ENCODE results near the gene AK5.

Gene AK5

DNA sequence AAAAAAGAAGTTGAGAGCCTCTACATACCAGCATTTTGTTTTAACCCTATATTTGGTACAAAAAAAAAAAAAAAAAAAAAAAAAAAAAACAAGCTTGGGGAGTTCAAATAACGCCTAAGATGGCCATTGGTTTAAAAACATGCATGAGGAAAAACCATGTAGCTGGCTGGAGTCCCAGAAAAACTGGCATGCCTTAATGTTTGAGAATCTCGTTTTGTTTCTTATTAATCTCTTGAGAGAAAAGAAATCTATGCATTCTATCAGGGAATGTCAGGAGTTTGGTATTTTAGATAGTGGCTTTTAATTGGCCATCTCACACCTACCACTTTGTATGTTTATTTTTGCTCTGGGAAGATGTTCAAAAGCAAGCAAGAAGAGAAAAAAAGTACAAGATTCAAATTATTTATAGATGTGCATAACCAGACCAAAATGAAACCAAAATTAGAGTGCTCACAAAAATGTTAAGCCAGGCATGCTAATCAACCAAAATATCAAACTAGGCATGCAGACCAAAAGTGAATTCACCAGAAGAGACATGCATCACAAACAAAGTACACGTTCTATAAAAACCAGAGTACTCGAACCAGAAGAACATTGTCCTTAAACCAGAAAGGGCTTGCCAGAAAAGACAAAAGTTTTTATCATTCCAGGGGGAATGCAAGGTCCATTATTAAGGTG, 156.6 kb downstream of the AK5 start:
- DNase-seq (ENCODE audit: low spot score) = no peak

DNA sequence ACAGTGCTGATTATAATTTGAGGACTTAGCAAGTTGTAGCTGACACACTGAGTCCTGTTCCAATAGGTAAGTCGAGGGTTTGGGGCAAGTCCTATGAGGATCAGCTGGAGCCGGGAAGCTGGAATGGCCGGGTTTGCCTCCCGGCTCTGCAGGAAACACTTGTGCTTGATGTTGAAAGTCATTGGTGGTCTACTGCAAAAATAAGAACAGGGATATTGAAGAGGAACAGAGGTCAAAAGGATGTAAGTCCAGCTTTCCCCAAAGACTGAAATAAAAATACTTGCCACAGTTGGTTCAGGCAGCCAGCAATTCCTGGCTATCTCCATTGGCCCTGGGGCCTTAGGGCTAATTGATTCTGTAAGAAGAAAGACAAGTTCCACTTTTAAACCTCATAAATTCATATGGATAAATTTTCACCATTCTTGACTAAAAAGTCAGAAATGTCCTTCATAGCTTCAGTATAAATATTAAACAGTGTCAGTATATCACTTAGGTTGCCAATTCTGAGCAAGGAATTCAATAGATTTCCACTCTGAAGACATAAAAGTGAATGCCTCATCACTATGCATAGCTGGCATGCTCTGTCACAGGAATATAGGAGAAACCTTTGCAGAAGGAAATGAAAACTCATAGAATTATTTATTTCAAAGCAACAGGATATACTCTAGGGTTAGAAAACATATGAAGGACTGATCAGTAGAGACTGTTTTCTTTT, 165.2 kb downstream of the AK5 start:
- no peak for DNase-seq (ENCODE audit: low spot score)

DNA sequence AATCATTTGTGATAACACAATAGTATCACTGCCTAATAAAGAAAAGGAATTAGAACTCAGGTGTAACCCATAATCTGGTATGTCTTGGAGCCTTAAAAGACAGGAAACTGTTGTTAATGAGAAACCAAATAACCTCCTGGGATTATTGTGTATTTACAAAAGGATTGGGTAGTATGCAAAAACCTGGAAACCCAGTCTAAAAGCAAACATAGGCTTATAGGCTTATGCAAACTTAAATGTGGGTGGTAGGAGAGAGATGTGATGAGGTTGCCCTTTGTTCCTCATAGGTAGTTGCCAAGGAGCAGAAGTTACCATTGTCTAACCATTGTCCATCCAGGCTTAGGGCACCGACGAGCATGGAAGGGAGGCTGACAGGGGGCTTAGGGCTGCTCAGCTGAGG, 165.8 kb downstream of the AK5 start:
- DNase-seq (ENCODE audit: low spot score) = no peak

DNA sequence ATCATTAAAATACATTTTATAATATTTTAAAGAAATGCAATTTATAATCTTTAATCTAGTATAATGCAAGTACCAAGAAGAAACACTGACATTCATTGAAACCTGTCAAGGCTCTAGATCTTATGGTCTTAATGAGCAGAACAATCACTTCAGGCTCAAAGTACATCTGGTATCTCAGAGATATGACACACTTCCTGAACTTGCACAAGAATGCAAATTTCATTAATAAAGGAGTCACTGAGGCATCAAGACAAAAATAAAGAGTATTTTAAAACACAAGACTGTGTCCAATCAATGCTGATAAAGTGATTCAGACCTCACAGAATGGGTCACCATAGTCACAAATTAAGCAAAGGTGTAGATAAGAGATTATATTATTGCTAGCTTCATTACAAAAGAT, 178.1 kb downstream of the AK5 start:
- no peak for DNase-seq (ENCODE audit: low spot score)

DNA sequence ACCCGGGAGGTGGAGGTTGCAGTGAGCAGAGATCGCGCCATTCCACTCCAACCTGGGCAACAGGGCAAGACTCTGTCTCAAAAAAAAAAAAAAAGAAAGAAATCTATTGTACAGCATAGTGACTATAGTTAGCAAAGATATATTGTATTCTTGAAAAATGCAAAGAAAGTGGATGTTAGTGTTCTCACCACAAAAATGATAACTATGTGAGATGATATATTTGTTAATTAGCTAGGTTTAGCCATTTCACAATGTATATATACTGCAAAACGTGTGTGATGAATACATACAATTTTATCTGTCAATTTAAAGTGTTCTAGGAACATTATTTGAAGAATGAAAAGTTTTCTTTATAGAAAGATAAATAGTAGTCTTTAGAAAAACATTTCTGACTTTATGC, 179.9 kb downstream of the AK5 start:
- DNase-seq (ENCODE audit: low spot score) = no peak

DNA sequence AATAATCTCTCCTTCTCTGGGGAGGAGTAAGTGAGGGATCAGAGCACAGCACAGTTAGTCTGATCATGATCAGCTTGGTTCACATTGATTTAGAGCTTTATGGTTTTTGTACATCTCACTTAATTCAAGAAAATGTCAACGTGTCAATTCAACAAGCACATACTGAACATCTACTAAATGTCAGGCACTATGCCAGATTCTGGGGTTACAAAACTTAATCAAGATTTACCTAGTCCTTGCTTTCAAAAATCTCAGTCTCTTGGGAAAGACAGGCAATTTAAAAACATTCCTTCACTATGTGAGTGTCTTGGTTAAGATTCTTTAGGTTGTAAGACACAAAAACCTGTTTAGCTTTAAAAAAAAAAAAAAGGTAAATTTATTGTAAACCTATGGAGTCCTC, 181.4 kb downstream of the AK5 start:
- no peak for DNase-seq (ENCODE audit: low spot score)

DNA sequence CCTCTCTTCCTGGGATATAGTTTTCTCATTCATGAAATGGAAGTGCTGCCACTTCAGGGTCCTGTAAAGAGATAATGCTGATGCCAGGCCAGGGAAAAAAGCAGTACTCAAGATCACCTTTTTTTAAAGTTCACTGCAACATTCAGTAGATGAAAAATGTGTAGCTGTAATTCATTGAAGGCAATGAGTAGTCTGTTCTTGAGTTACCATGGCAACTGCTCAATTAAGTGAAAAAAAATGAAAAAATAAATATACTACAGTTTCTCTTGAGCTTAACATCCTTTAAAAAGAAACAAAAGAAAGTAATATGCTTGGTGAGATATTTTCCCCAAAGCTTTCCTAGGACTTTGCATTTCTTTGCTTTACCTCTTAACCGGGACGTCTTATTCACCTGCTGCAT, 183.3 kb downstream of the AK5 start:
- no peak for DNase-seq (ENCODE audit: low spot score)

DNA sequence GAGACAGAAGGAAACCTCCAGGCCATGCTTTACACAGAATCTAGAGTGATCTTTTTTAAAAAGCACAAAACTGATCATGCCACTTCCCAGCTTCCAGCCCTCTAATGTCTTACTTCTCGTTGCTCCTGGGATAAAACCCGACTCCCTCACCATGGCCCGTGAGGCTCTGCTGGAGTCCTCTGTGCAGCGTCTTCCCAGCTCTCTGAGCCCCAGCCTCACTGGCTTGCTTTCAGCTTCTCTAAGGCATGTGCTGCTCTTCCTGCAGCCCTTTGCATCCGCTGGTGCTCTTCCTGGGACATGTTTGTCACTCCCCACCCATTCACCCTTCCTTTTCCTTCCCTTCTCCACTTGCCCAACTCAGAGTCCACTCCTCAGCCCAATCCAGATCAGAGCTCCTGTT, 184.1 kb downstream of the AK5 start:
- DNase-seq (ENCODE audit: low spot score) = no peak

DNA sequence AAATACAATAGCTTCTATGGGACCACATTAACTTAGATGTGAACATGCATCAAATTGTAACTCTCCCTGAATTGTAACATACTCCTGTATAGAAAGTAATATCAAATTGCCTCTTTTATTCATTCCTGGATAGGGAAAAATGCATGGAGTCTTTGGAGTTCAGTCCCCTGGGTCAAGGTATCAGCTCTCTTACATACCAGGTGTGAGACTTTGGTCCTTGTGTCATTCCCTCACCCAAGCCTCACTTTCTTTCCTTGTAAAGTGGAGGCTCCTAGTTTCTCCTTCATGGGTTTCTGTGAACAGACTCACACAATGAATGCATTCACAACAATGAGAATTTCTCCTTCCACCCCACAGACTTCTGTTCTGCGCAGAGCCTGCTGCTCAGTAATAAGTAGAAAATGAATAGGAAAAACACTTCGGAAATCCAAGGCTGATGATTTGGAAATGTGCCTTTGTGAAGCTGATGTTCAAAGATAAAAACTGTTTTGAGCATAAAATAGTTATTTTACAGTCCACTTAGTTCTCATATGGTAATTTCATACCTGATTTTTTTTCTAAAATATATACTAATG, 185.3 kb downstream of the AK5 start:
- no peak for DNase-seq (ENCODE audit: low spot score)

DNA sequence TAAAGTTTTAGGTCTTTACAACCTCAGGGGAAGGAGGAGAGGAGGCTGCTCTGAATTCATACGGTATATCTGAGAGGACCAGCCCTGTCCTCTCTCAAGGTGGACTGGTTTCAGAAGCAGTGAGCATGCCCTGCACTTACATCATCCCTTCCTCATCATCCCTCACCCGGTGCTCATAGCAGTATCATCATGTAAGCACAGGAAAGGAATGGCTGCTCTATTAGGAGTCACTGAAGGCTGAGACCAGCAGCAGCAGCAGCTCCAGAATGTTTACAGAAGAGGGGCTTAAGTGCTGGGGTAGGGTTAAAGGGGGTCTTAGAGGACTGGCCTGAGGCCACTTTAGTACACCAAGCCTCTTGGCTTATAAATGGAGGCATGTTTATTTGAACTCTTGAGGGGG, 185.9 kb downstream of the AK5 start:
- no peak for DNase-seq (ENCODE audit: low spot score)

DNA sequence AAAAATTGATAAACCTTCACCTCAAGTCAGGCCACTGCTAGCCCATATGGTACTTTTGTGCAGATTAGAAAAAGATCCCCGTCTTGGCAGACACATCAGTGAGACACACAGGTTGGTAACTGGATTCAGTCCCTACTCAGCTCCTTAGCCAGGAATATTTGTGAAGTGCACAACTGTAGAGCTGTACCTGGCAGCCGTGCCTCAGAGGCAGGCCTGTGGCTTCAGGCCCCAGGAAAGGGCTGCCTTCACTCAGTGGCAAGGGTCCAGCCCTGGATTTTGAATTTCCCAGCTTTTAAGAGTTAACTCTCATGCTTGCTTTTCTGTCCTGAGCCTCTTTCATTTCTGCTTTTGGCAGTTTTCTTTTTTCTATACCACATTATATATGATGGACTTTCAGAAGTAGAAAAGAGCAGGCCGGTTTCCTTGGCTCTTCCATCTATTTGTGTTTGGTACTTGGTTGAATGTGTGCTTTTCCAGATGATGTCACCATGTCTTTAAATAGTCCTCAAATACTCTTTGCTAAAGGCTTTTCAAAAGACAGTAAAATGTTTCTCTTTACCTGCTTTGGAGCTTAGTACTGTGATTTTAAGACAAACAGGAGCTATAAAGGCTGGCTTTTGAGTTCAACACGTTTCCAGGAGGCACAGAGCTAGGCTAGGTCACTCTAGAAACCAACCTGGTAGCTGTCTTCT, 186.6 kb downstream of the AK5 start:
- no peak for DNase-seq (ENCODE audit: low spot score)

DNA sequence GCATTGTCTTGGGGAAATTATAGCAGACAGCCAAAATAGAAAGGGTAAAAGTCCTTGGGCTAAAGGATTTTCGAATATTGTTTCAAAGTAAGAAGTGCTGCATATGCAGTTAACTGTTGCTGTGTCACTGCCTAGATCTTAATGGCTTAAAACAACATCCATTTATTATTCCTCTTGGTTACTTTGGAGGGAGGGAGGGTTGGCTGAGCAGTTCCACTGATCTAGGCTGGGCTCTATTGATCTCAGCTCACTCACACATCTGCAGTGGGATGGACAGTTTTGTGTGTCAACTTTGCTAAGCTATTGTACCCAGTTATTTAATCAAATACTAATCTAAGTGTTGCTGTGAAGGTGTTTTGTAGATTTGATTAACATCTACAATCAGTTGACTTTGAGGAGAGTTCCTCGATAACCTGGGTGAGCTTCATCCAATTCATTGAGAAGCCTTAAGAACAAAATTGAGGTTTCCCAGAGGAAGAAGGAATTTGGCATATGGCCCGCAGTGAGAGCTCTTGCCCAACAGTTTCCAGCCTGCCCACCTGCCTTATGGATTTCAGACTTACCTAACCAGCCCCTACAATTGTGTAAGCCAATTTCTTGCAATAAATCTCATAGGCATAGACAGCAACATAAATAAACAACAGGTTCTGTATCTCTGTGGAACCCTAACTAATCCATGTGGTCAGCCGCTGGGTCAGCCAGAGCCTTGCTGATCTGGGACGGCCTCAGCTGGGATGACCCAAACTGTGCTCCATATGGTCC, 187.3 kb downstream of the AK5 start:
- no peak for DNase-seq (ENCODE audit: low spot score)

DNA sequence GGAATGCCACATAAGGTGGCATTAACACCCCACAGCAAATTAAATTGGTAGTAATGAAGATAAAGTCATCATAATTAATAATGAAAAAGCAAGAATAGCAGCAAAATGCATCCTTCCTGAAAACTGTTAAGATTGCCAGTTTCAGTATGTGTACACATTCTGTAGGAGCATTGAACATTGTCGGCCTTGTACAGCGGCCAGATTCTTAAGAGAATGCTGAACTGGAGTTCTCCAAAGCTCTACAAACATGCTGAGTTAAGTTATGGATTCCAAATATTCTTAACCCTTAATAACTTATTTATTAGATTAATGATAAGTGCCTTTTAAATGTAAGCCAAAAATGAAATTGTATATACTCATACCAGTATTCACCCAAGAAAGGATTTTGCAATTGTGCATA, 189.9 kb downstream of the AK5 start:
- no peak for DNase-seq (ENCODE audit: low spot score)

DNA sequence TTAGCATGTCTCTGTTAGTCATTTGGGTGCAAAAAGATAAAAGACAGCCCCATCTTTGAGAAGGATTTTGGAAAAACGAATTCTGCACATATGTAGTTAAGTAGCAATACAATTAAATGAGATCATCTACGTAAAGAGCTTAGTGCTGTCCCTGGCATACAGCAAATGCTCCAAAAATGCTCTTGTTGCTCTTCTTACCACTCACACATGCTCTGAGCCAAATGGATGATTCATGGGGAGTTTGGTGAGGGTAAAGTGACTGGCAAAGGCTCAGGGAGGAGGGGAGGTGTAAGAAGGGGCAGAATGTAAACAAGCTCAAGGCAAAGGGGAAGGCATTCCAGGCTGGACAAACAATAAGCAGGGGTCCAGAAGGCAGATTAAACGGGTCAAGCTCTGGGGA, 191.9 kb downstream of the AK5 start:
- no peak for DNase-seq (ENCODE audit: low spot score)

DNA sequence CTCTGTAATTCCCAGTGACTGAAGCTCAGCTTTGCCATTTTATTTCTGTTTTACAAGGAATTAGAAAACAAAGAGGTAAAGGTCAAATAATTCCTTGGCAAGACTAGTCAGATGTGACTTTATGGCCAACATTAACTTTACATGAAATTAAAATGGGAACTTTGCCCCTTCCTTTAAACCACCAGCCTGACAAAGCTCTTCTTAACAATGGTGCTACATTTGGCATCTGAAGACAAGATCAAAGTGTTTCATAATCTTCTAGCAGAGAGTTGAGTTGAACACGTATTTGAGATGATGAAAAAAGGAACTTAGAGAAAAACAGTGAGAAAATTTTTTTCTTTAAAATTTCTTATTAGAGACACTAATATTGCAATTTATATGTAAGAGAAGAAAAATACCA, 193.8 kb downstream of the AK5 start:
- DNase-seq (ENCODE audit: low spot score) = no peak

DNA sequence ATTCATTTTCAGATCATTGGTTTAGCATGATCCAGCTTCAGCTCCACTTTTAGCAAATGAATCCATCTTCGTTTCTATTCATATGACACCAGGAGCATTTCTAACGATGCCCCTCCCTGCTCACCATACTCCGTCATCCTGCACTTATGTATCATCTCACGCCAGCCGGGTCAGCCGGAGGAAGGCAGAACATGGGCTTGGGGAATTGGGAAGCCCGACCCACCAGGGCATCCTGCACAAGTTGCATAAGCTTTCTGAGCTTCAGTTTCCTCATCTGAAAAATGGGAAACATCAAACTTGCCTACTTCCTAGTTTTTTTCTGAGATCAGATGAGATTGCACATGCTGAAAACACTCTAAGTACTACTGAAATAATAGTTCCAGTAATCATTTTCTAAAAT, 194.7 kb downstream of the AK5 start:
- DNase-seq (ENCODE audit: low spot score) = no peak

DNA sequence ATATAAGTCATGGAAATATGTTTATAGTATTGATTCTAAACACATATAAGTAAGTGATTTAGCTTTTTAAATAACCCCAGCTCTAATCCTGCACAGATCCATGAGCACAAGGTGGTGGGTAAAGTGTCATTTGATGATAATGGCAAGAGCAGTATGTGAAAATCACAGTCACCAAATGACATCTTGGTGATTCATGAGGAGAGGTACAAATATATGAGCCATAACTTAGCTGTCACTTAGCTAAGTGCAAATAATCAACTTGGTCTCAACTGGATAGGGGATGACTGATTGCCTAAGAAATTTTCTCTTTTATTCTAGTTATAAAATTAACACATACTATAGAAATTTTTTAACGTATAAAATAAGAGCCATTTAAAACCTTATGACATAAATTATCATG, 202.5 kb downstream of the AK5 start:
- no peak for DNase-seq (ENCODE audit: low spot score)

DNA sequence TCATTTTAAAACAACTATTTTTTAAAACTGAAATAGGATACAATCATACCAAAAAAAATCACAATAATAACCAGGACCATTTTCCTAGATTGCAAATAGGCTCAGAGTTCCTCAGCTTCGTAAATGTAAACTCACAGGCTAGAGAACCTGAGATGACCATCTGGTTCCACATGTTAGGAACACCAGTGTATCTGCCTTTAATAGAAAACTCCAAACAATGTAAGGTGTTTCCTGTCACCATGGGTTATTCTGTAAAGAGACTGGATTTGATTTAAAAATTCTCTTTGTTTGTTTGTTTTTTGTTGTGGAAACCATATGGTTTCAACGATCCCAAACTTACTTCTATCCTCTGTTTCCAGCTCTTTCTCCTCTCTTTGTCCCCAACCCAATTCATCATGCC, 203.1 kb downstream of the AK5 start:
- DNase-seq (ENCODE audit: low spot score) = no peak

DNA sequence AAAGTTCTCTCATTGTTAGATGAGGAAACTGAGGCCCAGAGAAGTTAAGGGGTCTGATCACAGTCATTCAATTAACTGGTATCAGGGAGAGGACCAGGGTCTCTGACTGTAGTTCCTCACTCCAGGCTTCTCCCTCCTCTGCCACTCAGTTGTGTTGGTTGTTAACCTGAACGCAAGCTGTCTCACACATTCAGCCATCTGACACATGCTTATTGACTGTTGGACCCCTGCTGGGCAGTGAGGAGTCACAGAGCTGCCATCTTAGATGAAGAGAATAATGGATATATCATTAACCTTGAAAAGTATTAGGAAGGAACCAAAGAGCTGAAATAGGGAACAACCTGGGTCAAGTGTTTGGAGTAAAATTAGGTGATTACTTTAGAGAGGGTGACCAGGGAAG, 205.8 kb downstream of the AK5 start:
- no peak for DNase-seq (ENCODE audit: low spot score)

DNA sequence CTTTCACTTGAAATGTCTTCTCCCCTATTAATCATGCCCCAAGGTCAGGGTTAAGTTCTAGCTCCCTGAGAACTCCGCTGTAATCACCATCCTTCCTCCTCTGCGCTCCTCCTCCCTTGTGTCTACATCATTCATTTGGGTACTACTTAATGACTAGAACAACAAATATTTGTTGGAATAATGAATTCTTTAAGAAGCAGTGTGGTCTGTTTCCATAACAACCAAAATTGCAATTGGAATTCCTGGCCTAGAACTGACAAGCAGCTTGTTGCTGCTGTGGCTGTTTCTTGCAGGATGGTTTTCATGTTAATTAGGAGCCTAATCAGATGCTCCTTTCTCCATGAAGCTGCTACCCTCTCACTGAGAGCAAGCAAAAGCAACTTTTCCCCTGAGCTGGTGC, 208.1 kb downstream of the AK5 start:
- no peak for DNase-seq (ENCODE audit: low spot score)

DNA sequence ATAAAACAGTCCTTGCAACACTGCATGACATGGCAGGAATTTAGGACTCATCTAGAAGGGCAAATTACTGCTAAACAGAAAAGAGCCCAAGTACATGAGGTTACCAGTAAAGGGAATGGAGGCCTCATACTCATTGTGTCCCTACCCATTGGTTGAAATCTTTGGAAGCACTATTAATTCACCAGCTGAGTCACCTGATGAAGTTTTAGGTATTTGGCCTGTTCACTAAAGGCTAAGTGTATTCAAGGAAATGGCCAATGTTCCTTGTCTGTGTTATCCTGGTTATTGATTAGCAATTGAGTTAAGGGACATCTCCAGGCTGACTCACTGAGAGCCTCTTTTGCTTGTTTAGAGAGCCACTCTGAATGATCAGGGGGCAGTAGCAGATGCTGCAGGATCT, 212.2 kb downstream of the AK5 start:
- no peak for DNase-seq (ENCODE audit: low spot score)

DNA sequence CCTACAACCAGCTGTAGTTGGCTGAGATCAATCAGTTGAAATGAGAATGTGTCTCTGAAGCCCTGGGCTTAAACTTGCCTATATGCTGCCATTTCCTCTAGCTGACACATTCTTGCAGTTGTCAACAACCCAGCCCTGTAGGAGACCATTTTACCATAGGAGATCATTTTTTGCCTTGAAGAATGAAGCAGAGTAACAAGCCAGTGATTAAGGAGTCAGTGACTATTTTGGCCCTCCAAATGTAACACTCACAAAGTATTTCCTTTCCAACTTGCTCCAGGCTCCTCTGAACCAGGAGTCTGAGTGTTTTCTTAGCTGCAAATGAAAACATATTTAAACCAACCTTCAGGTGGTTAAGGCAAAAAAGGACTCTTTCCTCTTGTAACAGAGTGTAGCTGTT, 217.1 kb downstream of the AK5 start:
- no peak for DNase-seq (ENCODE audit: low spot score)
